HEK293 (cell line): Measurements from ENCODE around the gene OSTF1.

Experiments used
- CTCF ChIP-seq: fragments of 450-650 bp; formaldehyde crosslinking; IDR thresholded peaks from 2 replicates; pipeline ENCODE4 v1.5.1; 2016; ENCODE audit warnings: missing biosample characterization, missing genetic modification characterization
- REST ChIP-seq: fragments of 450-650 bp; formaldehyde crosslinking; IDR thresholded peaks from 2 replicates; pipeline ENCODE4 v1.5.1; 2016; ENCODE audit warnings: missing biosample characterization, missing genetic modification characterization
- ZNF292 ChIP-seq: fragments of 450-650 bp; formaldehyde crosslinking; IDR thresholded peaks from 2 replicates; pipeline ENCODE4 v1.5.1; 2016; ENCODE audit warnings: low read depth, missing biosample characterization, missing genetic modification characterization, borderline replicate concordance
- ZNF768 ChIP-seq: fragments of 450-650 bp; formaldehyde crosslinking; IDR thresholded peaks from 2 replicates; pipeline ENCODE4 v1.5.1; 2018; ENCODE audit warnings: missing biosample characterization, mild to moderate bottlenecking, missing genetic modification characterization

DNA sequence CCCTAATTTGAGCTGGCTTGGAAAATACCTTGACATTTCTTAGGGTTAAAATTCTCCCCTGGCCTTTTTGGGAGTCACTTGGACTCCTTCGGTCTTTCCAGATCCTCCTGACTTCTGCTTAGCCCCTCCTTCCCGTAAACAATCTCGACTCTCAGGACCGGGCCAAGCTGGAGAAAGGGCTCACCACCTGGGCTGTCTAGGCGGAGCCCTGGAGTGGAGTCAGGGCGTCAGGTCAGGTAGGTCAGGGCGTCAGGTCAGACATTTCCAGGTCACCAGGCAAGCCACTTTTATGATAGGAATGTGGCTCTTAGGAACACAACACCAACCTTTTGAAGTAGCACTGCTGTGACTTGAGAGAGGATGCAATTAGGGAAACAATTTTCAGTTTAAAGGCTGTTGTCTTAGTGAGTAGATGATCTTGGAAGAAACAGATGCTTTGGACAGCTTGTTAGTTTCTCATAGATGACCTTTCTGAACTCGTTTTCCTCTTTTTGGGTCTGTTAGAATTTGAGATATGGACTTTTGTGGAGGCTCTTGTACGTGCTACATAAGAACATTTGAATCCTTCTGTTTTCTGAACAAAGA, 12.8 kb downstream of the OSTF1 start:
- TF ChIP-seq REST (tag by site-specific recombination): no peak
- TF ChIP-seq ZNF292 (tag by site-specific recombination): no peak
- TF ChIP-seq CTCF (tag by site-specific recombination): no peak
- TF ChIP-seq ZNF768 (tag by site-specific recombination): no peak
